Pancreas (tissue), 10 donors: ENCODE data around the gene CAMK1G. TPM values are rescaled to one million over a fixed set of nuclear protein-coding genes. Genes with fewer than 3 reads are reported as not detected.

Source experiments
- ATAC-seq, 4 donors: fragments of 200-7000 bp; cut with Tn5 transposase; one replicate each; pipeline versions ENCODE4 v1.8.0 to v1.9.1; 2020; ENCODE audit warnings: mild to moderate bottlenecking in 4 of 4, moderate library complexity in 4 of 4
- DNase-seq, 6 donors: peaks; one replicate each; pipeline ENCODE4 v3.0.0-alpha.2; 2020
- FAIRE-seq: peaks from 2 replicates; lab custom pipeline; 2012; peaks lifted over from hg19 to GRCh38; lab: Jason Lieb, UNC
- H3K27ac ChIP-seq, 4 donors: fragments of 200-600 bp; sonication (generic); 1 replicate in 3 of 4; 2 replicates in 1 of 4; pipeline versions ENCODE4 v1.5.0 to v1.8.0; 2020
- H3K27me3 ChIP-seq, 4 donors: fragments of 200-600 bp; one replicate each; pipeline ENCODE4 v1.8.0; 2021
- H3K36me3 ChIP-seq, 3 donors: fragments of 200-600 bp; sonication (generic) in 1 of 3; one replicate each; pipeline versions ENCODE4 v1.5.0 to v1.8.0; 2020 to 2021
- H3K4me1 ChIP-seq, 3 donors: fragments of 200-600 bp; one replicate each; pipeline ENCODE4 v1.8.0; 2021
- H3K4me3 ChIP-seq, 4 donors: fragments of 200-600 bp; sonication (generic) in 2 of 4; one replicate each; pipeline versions ENCODE4 v1.5.0 to v1.8.0; 2020 to 2021
- H3K9me3 ChIP-seq, 4 donors: fragments of 200-600 bp; one replicate each; pipeline ENCODE4 v1.8.0; 2021
- WGBS, 2 donors: extraction: QIAGEN DNeasy Blood & Tissue Kit; methylation state at CpG; one replicate each; pipeline ENCODE4 v1.1.7; 2013; 5-methylcytosine and 5-hydroxymethylcytosine counted together
- intact Hi-C, 3 donors: fragments of 100-400 bp; cut with DNase I; formaldehyde crosslinking; loops; one replicate each; pipeline versions ENCODE4 v1.11.1 to v1.14.2; 2022
- polyA plus RNA-seq, 2 donors: library from polyadenylated mRNA; stranded (reverse); fragments of 200-250 nt; gene quantifications; one replicate each; pipeline ENCODE4 v1.2.3, GENCODE V29; 2013
- total RNA-seq, 6 donors: library from RNA; stranded (reverse); fragmentation: NEBNext Ultra II Directional in 4 of 6; extraction: Animal tissue kit (Norgen Biotek cat#: 25700) in 4 of 6; gene quantifications; one replicate each; pipeline versions ENCODE4 v1.2.1 to v1.2.4, GENCODE V29; 2021 to 2023
- TF ChIP-seq, protein P1 (sequence below), 4 donors: fragments of 200-600 bp; sonication (generic) in 3 of 4; IDR thresholded peaks; one replicate each; pipeline versions ENCODE4 v1.5.0 to v1.8.0; 2021; ENCODE audit warnings: antibody characterized with exemption in 4 of 4
- donor health status: healthy with polysubstance abuse.
- donor health status: DM: no; HTN: no; CAD: no; lungs with moderate emphysema.
- donor health status: DM: no; HTN: no; CAD: no.
- donor health status: control.
- donor health status: control.
- donor health status: Bipolar disorder and iron deficiency.
- donor health status: DM: yes; HTN: yes; CAD: no.
- donor health status: DM: no; HTN: no; CAD: no.
- donor health status: DM: no; HTN: no; CAD: no.
- donor health status: DM: yes; HTN: yes; CAD: no.

CAMK1G gene
- total and polyA plus RNA-seq, 8 donors, result 0.06 to 1.2 (median 0.21) TPM; not detected in 2

DNA sequence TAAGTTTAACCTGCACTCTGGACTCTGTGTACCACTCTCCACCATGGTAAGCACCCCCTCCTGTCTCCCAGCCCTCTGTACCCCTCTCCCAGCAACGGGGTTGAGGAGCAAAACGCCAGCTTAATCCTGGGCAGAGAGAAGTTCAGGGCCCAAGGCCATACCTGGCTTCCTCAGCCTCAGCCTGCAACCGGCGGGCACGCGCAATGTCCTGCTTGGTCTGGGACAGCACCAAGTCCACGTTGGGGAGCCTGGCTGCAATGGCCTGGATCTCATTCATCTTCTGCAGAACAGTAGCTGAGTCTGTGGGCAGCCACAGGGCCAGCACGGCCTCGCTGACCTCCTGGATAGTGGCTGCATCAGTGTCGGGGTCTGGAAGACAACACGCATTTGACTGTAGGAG lies 34.8 kb downstream of the CAMK1G start:
- H3K27ac ChIP-seq, result no peak overlapping the region
- H3K27me3 ChIP-seq, result no peaks in the 10 kb centered on the region
- no peaks in the 10 kb centered on the region for H3K9me3 ChIP-seq
- H3K36me3 ChIP-seq, result no peaks in the 10 kb centered on the region
- intact Hi-C loops, result loop anchor here in 1 of 3 donors (5.0 kb wide), 1 partner anchor 181 kb away; no protein-coding TSS in a partner anchor
- no peaks in the 10 kb centered on the region for H3K4me1 ChIP-seq
- H3K4me3 ChIP-seq, result no peak overlapping the region
- WGBS, 2 donors, result 92 to 96% methylated on average over 11 of the region's 11 CpGs
- FAIRE-seq (no peak), ATAC-seq (no peak), DNase-seq (no peak)
- TF ChIP-seq, protein P1, sequence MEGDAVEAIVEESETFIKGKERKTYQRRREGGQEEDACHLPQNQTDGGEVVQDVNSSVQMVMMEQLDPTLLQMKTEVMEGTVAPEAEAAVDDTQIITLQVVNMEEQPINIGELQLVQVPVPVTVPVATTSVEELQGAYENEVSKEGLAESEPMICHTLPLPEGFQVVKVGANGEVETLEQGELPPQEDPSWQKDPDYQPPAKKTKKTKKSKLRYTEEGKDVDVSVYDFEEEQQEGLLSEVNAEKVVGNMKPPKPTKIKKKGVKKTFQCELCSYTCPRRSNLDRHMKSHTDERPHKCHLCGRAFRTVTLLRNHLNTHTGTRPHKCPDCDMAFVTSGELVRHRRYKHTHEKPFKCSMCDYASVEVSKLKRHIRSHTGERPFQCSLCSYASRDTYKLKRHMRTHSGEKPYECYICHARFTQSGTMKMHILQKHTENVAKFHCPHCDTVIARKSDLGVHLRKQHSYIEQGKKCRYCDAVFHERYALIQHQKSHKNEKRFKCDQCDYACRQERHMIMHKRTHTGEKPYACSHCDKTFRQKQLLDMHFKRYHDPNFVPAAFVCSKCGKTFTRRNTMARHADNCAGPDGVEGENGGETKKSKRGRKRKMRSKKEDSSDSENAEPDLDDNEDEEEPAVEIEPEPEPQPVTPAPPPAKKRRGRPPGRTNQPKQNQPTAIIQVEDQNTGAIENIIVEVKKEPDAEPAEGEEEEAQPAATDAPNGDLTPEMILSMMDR (IDR thresholded peaks at IDR 0.05), result no peak

DNA sequence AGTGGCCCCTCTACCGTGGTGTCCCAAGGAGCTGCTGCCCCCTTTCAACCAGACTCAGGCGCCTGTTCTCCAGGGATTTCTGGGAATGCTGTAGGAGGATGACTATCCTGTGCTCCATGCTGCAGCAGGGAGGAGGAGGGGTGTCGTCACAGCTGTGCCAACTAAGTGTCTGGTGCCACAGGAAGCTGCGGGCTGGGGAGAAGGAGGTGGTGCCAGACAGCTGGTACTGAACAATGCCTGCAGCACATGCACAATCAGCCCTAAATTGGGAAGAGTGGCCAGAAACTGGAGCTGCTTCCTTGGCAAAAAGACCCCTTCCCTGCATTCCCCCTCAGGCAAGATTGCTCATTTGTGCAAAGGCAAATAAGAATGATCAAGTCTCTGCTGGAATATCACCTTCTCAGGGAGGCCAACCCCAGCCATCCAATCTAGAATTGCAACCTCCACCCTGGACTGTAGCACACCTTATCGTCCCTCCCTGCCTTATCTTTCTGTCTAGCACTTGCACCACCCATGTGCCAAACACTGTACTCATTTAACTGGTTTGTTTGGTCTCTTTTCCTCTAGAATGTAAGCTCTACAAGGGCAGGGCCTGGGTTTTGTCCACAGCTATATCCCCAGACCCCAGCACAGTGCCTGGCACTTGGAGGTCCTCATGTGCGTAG lies 35.4 kb downstream of the CAMK1G start:
- TF ChIP-seq, protein P1 (IDR thresholded peaks at IDR 0.05), result no peak
- no peaks in the 10 kb centered on the region for H3K4me1 ChIP-seq
- no peaks in the 10 kb centered on the region for H3K9me3 ChIP-seq
- no peaks in the 10 kb centered on the region for H3K27me3 ChIP-seq
- H3K4me3 ChIP-seq, result no peak overlapping the region
- H3K27ac ChIP-seq, result no peak overlapping the region
- intact Hi-C loops, result loop anchor here in 1 of 3 donors (5.0 kb wide), 1 partner anchor 182 kb away; no protein-coding TSS in a partner anchor
- ATAC-seq (peak in 1 of 4 donors; percentile 39), FAIRE-seq (no peak), DNase-seq (peak in 1 of 6 donors; percentile 44)
- WGBS, 2 donors, result 74% methylated on average over 6 of the region's 6 CpGs
- no peaks in the 10 kb centered on the region for H3K36me3 ChIP-seq

DNA sequence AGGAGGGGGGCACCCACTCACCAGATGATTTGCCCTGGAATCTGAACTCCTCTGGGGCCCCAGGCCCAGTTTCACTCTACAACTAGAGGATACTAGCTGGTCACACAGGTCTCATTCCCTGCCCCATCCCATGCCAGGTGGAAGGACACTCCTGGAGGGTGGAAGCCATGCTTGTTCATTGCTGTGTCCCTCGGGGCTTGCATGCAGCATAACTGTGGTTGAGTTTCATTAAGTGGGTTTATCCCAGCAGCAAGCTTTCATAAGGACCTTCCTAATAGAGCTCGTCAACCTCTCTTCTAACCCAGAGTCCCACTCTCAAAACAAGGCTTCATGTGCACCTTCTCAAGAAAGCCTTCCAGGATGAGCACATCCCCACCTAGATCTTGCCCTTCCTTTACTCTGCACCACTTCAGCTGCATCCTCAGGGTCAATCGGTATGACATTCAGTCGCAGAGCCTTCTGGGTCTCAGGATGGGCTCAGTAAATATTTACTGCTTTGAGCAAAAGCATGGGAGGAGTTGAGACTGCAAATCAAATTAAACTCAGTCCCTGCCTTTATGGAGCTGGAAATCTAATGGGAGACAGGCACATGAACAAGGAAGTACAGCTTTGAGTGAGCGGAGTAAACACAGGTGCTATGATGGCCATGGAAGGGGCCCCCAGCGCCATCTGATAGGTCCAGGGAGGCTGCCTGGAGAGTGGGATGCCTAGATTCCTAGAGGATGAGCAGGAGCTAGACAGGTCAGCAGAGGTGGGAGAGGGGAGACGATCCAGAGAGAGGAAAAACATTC lies 36.4 kb downstream of the CAMK1G start:
- TF ChIP-seq, protein P1 (IDR thresholded peaks at IDR 0.05), result no peak
- FAIRE-seq (no peak), ATAC-seq (no peak), DNase-seq (peak in 1 of 6 donors; percentile 25)
- Histone ChIP-seq H3K4me1 (no peaks in the 10 kb centered on the region), H3K27me3 (no peaks in the 10 kb centered on the region), H3K4me3 (no peak overlapping the region), H3K9me3 (no peaks in the 10 kb centered on the region), H3K27ac (no peak overlapping the region), H3K36me3 (no peaks in the 10 kb centered on the region)
- intact Hi-C loops, result loop anchor here in 1 of 3 donors (5.0 kb wide), 1 partner anchor 183 kb away; no protein-coding TSS in a partner anchor
- WGBS, 2 donors, result 89 to 94% methylated on average over 7 of the region's 7 CpGs

DNA sequence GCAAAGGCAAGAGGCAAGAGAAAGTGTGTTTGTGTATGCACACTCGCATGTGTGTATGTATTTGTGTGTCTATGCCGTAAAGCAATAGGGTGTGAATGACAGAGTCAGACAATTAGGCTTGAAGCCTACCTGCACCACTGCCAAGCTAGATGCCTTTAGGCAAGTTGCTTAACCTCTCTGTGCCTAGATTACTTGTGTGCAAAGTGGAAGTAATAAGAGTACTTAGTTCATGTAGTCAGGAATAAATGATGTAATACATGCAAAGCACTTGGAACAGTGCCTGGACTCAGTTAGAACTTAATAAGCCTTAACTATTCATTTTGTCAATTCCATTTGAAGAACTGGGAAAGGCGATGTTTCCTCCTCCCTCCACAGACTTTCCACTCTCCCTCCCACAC lies 37.0 kb downstream of the CAMK1G start:
- ATAC-seq (no peak), DNase-seq (no peak), FAIRE-seq (no peak)
- Histone ChIP-seq H3K27ac (no peak overlapping the region), H3K4me3 (no peak overlapping the region), H3K27me3 (no peaks in the 10 kb centered on the region), H3K9me3 (no peaks in the 10 kb centered on the region), H3K36me3 (no peaks in the 10 kb centered on the region), H3K4me1 (no peaks in the 10 kb centered on the region)
- TF ChIP-seq, protein P1 (IDR thresholded peaks at IDR 0.05), result no peak
- intact Hi-C loops, result no loop called here
- WGBS, 2 donors, result 89 to 92% methylated on average over 3 of the region's 3 CpGs
